Bronchial epithelial cell (primary cell): Measurements from ENCODE around the gene PUM1. TPM values are rescaled to one million over a fixed set of nuclear protein-coding genes. Genes with fewer than 3 reads are reported as not detected.
A peak's percentile ranks its signal among the peaks of the same experiment; 100 is the strongest.

Experiments
- DNase-seq: peaks from one replicate; pipeline ENCODE4 v3.0.0-alpha.2; 2010; ENCODE audit warnings: low read depth
- FAIRE-seq: peaks from 2 replicates; lab custom pipeline; 2011; peaks lifted over from hg19 to GRCh38; lab: Jason Lieb, UNC
- H3K27me3 ChIP-seq: 2 replicates; pipeline ENCODE4 v1.5.1; 2011; ENCODE audit warnings: low read length; ENCODE audit not compliant: control insufficient read depth, insufficient read depth
- H3K36me3 ChIP-seq: 2 replicates; pipeline ENCODE4 v1.5.1; 2011; ENCODE audit warnings: low read length; ENCODE audit not compliant: control insufficient read depth, insufficient read depth
- H3K4me3 ChIP-seq: 2 replicates; pipeline ENCODE4 v1.5.1; 2011; ENCODE audit warnings: mild to moderate bottlenecking, low read depth, low read length, control low read depth
- total RNA-seq: library from RNA; depleted of rRNA; stranded (reverse); fragments of >200 nt; gene quantifications from 2 replicates; pipeline ENCODE4 v1.2.1, GENCODE V29; 2014
- TF ChIP-seq, protein P1 (sequence below): IDR thresholded peaks from 2 replicates; pipeline ENCODE4 v1.5.1; 2011; ENCODE audit warnings: mild to moderate bottlenecking, moderate library complexity, low read length, control low read depth, inconsistent platforms; ENCODE audit not compliant: insufficient read depth, severe bottlenecking

Gene PUM1
- total RNA-seq, 1 donor from 2014 or later = 38.7 TPM

GRCh38 chr1:30971496-30971895 lies 94.0 kb downstream of the PUM1 start:
- H3K36me3 ChIP-seq = peaks cover 13% of the 10 kb centered on the region
- DNase-seq (no peak), FAIRE-seq (no peak)
- no peak overlapping the region for H3K4me3 ChIP-seq
- no peaks in the 10 kb centered on the region for H3K27me3 ChIP-seq
- TF ChIP-seq, protein P1, sequence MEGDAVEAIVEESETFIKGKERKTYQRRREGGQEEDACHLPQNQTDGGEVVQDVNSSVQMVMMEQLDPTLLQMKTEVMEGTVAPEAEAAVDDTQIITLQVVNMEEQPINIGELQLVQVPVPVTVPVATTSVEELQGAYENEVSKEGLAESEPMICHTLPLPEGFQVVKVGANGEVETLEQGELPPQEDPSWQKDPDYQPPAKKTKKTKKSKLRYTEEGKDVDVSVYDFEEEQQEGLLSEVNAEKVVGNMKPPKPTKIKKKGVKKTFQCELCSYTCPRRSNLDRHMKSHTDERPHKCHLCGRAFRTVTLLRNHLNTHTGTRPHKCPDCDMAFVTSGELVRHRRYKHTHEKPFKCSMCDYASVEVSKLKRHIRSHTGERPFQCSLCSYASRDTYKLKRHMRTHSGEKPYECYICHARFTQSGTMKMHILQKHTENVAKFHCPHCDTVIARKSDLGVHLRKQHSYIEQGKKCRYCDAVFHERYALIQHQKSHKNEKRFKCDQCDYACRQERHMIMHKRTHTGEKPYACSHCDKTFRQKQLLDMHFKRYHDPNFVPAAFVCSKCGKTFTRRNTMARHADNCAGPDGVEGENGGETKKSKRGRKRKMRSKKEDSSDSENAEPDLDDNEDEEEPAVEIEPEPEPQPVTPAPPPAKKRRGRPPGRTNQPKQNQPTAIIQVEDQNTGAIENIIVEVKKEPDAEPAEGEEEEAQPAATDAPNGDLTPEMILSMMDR = no peak

GRCh38 chr1:30969903-30970302 lies 95.6 kb downstream of the PUM1 start:
- Histone ChIP-seq H3K4me3 (no peak overlapping the region), H3K27me3 (no peaks in the 10 kb centered on the region), H3K36me3 (peaks cover 16% of the 10 kb centered on the region)
- no peak for FAIRE-seq
- TF ChIP-seq, protein P1 = no peak
- DNase-seq = no peak

DNA sequence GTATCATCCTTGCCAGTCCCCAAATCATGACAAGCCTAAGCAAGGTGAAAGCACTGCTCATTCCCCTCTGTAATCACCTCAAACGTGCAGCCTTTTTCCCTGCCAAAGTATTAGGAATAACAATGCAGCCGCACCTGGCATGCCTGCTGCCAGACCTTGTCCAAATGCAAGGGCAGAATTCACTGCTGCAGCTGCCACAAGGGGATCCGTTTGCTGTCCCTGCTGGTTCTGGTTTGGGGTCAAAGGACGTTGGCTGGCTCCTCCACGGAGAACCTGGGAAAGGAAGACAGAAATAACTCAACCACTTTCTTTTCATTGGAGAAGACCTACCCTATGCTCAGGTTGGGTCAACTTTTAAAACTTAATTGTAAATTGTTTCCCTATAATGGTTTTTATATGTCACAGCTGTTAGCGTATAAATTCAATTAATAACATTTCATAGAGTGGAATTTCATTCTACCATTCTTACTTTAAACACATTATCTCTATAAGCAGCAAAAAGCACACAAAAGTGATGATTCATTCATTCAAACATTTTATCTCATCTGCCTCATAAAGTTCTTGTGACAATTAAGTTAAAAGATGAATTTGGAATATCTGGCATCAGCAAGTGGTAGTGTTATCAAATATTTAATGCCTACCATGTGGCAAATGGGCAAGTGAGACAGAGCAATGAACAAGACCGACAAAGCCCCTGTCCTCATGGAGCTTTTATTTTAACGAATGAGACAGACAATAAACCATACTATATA lies 97.1 kb downstream of the PUM1 start:
- Histone ChIP-seq H3K36me3 (peaks cover 21% of the 10 kb centered on the region), H3K4me3 (no peak overlapping the region), H3K27me3 (no peaks in the 10 kb centered on the region)
- TF ChIP-seq, protein P1 = no peak
- no peak for DNase-seq
- FAIRE-seq = no peak

DNA sequence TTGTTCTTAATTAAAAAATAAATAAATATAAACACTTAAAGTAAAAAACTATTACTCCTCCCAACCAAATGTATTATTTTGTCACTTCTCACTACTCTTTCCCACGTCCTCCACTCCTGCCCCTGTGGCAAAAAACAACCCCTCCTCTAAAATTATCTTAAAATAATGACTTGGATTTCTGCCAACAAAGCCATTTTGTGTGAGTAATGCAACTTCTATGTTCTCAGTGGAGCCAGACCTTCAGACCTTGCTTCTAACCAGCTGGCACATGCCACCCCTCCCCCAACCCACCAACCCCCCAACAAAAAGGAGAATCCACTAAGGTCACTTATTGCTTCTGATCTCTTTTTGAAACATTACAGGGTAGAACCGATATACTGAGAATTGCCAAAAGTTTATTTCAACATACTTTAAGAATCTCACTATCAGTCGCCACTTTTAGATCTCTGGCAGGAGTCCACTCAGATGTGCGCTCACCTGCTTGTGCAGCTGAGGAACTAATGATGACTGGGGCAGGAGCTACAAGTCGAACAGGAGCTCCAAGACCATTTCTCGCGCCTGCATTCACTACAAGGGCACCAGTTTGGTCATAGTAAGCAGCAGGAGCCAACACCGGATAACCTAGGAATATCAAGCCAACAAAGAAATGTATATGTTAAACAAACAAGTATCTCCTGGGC lies 98.7 kb downstream of the PUM1 start:
- H3K36me3 ChIP-seq = peaks cover 26% of the 10 kb centered on the region

GRCh38 chr1:30965924-30966599 lies 99.5 kb downstream of the PUM1 start:
- Histone ChIP-seq H3K27me3 (no peaks in the 10 kb centered on the region), H3K36me3 (peaks cover 25% of the 10 kb centered on the region), H3K4me3 (no peak overlapping the region)
- FAIRE-seq (no peak), DNase-seq (no peak)
- TF ChIP-seq, protein P1 = no peak

More for the DNA sequence above, 98.7 kb downstream of the PUM1 start:
- no peaks in the 10 kb centered on the region for H3K27me3 ChIP-seq
- H3K4me3 ChIP-seq = no peak overlapping the region
- FAIRE-seq (no peak), DNase-seq (peak; percentile 43)
- TF ChIP-seq, protein P1 = no peak
